ENCODE data around the gene DEPDC7.
"Not testable (repeated sequence)": the region's sequence is repeated elsewhere in the genome, so short reads cannot be mapped to it uniquely, and the experiment has no call there.

The DEPDC7 gene

DNA sequence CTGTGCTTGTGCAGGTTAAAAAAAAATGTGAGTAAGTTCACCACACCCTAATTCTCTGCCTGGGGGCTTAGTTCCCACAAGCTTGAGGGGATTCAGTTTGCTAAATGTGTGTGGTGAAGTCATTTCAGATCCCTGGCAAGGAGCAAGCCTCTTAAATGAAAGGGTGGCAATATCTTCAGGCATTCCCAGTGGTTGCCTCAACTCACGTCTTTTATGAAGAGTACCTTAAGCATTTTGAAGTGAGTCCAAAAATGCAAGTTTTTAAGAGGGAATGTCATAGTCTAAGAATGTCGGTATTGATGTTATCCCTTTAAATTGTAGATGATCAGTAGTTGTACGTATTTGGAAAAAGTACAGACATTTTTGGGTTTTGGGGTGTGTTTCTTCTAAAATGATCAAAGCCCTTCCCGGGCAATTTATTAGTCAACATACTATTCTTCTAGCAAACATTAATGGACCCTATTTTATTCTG, 28.6 kb downstream of the DEPDC7 start:
- Histone ChIP-seq H3K27me3 (replicated peaks; ENCODE audit: control insufficient read depth, insufficient read depth, low read length) (no peaks in the 10 kb centered on the region), H3K4me3 (replicated peaks; ENCODE audit: low read depth, low read length) (no peak overlapping the region), H3K36me3 (ENCODE audit: control insufficient read depth, insufficient read depth, low read length) (no peaks in the 10 kb centered on the region)
- TF ChIP-seq CTCF (IDR thresholded peaks at IDR 0.05; ENCODE audit: insufficient read depth, low read length, poor library complexity, severe bottlenecking), result no peak
- DNase-seq (ENCODE audit: extremely low read depth, insufficient read length), result no peak

- Histone ChIP-seq H3K27me3 (replicated peaks; ENCODE audit: control insufficient read depth, insufficient read depth, low read length) (no peaks in the 10 kb centered on the region), H3K36me3 (ENCODE audit: control insufficient read depth, insufficient read depth, low read length) (no peaks in the 10 kb centered on the region), H3K4me3 (replicated peaks; ENCODE audit: low read depth, low read length) (no peak overlapping the region)
- no peak for DNase-seq (ENCODE audit: extremely low read depth, insufficient read length)
- TF ChIP-seq CTCF (IDR thresholded peaks at IDR 0.05; ENCODE audit: insufficient read depth, low read length, poor library complexity, severe bottlenecking), result no peak
Measured at GRCh38 chr11:33045551-33046255, 30.0 kb downstream of the DEPDC7 start.

GRCh38 chr11:33048701-33049100, 33.0 kb downstream of the DEPDC7 start:
- not testable (repeated sequence) for DNase-seq (ENCODE audit: extremely low read depth, insufficient read length); H3K4me3 ChIP-seq (replicated peaks; ENCODE audit: low read depth, low read length); H3K27me3 ChIP-seq (replicated peaks; ENCODE audit: control insufficient read depth, insufficient read depth, low read length); H3K36me3 ChIP-seq (ENCODE audit: control insufficient read depth, insufficient read depth, low read length)

DNA sequence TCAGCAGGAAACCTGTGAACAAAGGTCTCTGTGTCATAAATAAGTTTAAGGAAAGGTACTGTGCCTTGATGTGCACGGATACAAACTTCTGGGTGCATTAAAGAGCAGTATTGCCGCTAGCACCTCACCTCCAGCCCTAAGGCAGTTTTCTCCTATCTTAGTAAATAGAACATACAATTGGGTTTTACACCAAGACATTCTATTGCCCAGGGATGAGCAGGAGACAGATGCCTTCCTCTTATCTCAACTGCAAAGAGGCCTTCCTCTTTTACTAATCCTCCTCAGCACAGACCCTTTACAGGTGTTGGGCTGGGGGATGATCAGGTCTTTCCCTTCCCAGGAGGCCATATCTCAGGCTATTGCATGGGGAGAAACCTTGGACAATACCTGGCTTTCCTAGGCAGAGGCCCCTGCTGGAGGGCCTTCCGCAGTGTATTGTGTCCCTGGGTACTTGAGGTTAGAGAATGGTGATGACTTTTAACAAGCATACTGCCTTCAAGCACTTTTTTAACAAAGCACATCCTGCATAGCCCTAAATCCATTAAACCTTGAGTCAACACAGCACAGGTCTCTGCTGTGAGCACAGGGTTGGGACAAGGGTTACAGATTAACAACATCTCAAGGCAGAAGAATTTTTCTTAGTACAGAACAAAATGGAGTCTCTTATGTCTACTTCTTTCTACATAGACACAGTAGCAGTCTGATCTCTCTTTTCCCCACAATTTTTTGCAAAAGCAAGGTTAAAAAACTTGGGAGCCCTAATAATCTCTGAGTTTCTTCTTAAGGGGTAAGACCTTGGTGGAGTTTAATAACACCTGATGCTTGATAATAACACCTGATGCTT, 34.1 kb downstream of the DEPDC7 start:
- not testable (repeated sequence) for H3K4me3 ChIP-seq (replicated peaks; ENCODE audit: low read depth, low read length); H3K27me3 ChIP-seq (replicated peaks; ENCODE audit: control insufficient read depth, insufficient read depth, low read length); H3K36me3 ChIP-seq (ENCODE audit: control insufficient read depth, insufficient read depth, low read length); DNase-seq (ENCODE audit: extremely low read depth, insufficient read length)

GRCh38 chr11:33052231-33052630, 36.6 kb downstream of the DEPDC7 start:
- TF ChIP-seq CTCF (IDR thresholded peaks at IDR 0.05; ENCODE audit: insufficient read depth, low read length, poor library complexity, severe bottlenecking), result no peak
- H3K27me3 ChIP-seq (replicated peaks; ENCODE audit: control insufficient read depth, insufficient read depth, low read length), result no peaks in the 10 kb centered on the region
- H3K36me3 ChIP-seq (ENCODE audit: control insufficient read depth, insufficient read depth, low read length), result no peaks in the 10 kb centered on the region; the same call in 1 of the 2 replicates
- no peak overlapping the region for H3K4me3 ChIP-seq (replicated peaks; ENCODE audit: low read depth, low read length)
- no peak for DNase-seq (ENCODE audit: extremely low read depth, insufficient read length)

DNA sequence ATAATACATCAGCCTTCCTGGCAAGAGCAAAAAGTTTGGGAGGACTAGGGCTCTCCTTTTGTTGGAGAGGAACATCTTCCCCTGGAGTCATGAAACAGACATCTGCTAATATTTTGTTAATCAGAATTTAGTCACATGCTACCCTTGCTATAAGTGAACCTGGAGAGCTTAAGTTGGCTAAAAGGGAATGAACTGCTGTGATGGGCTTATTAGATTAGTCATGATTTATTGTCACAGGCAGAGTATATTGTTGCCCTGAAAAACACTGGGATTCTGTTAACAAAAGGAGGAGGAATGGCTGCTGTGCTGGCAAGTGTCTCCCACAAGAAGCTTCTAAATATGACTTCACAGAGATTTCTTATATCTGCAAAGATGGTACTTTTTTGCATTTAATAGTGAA, 39.7 kb downstream of the DEPDC7 start:
- DNase-seq (ENCODE audit: extremely low read depth, insufficient read length), result no peak
- Histone ChIP-seq H3K36me3 (ENCODE audit: control insufficient read depth, insufficient read depth, low read length) (peaks cover 3% of the 10 kb centered on the region), H3K4me3 (replicated peaks; ENCODE audit: low read depth, low read length) (no peak overlapping the region), H3K27me3 (replicated peaks; ENCODE audit: control insufficient read depth, insufficient read depth, low read length) (no peaks in the 10 kb centered on the region)
- TF ChIP-seq CTCF (IDR thresholded peaks at IDR 0.05; ENCODE audit: insufficient read depth, low read length, poor library complexity, severe bottlenecking), result no peak
